ENCODE data around the gene RILPL1. TPM values are rescaled to one million over a fixed set of nuclear protein-coding genes. Genes with fewer than 3 reads are reported as not detected.
A peak's percentile ranks its signal among the peaks of the same experiment; 100 is the strongest.

RILPL1 gene
- polyA plus RNA-seq, 1 donor, result 9.7 TPM

- H3K27me3 ChIP-seq (ENCODE audit: control insufficient read depth, insufficient read depth, low read length), result no peaks in the 10 kb centered on the region
- no peak overlapping the region for H3K27ac ChIP-seq (ENCODE audit: low read length)
- no peak overlapping the region for H3K4me3 ChIP-seq (ENCODE audit: low read length)
- no peaks in the 10 kb centered on the region for H3K9me3 ChIP-seq (ENCODE audit: control insufficient read depth, low read depth, low read length)
- no peaks in the 10 kb centered on the region for H3K36me3 ChIP-seq (ENCODE audit: control insufficient read depth, insufficient read depth, low read length)
- no peaks in the 10 kb centered on the region for H3K4me1 ChIP-seq (ENCODE audit: control insufficient read depth, insufficient read depth, low read length)
- no peak for DNase-seq
- WGBS (ENCODE audit: insufficient coverage, low lambda C conversion rate), result 100% methylated on average over 1 of the region's 2 CpGs
These were observed 84.2 kb downstream of the RILPL1 start for GRCh38 chr12:123449249-123449733.

GRCh38 chr12:123446333-123446713, 87.2 kb downstream of the RILPL1 start:
- H3K27ac ChIP-seq (ENCODE audit: low read length), result no peak overlapping the region
- no peak overlapping the region for H3K4me3 ChIP-seq (ENCODE audit: low read length)
- H3K4me1 ChIP-seq (ENCODE audit: control insufficient read depth, insufficient read depth, low read length), result no peaks in the 10 kb centered on the region
- H3K9me3 ChIP-seq (ENCODE audit: control insufficient read depth, low read depth, low read length), result no peaks in the 10 kb centered on the region
- WGBS (ENCODE audit: insufficient coverage, low lambda C conversion rate), result no CpG with 5 or more reads among the region's 4 CpGs
- no peak for DNase-seq
- no peaks in the 10 kb centered on the region for H3K27me3 ChIP-seq (ENCODE audit: control insufficient read depth, insufficient read depth, low read length)
- H3K36me3 ChIP-seq (ENCODE audit: control insufficient read depth, insufficient read depth, low read length), result no peaks in the 10 kb centered on the region

- H3K9me3 ChIP-seq (ENCODE audit: control insufficient read depth, low read depth, low read length), result no peaks in the 10 kb centered on the region
- H3K4me3 ChIP-seq (ENCODE audit: low read length), result no peak overlapping the region
- peak in 1 of 2 donors; percentile 5 for DNase-seq
- H3K27me3 ChIP-seq (ENCODE audit: control insufficient read depth, insufficient read depth, low read length), result no peaks in the 10 kb centered on the region
- no peak overlapping the region for H3K27ac ChIP-seq (ENCODE audit: low read length)
- no peaks in the 10 kb centered on the region for H3K4me1 ChIP-seq (ENCODE audit: control insufficient read depth, insufficient read depth, low read length)
- 20% methylated on average over 1 of the region's 18 CpGs for whole genome bisulfite sequencing (ENCODE audit: insufficient coverage, low lambda C conversion rate)
- no peaks in the 10 kb centered on the region for H3K36me3 ChIP-seq (ENCODE audit: control insufficient read depth, insufficient read depth, low read length)
These were observed 87.9 kb downstream of the RILPL1 start for GRCh38 chr12:123445388-123446332.

- WGBS (ENCODE audit: insufficient coverage, low lambda C conversion rate), result no CpG with 5 or more reads among the region's 8 CpGs
- Histone ChIP-seq H3K27ac (ENCODE audit: low read length) (no peak overlapping the region), H3K9me3 (ENCODE audit: control insufficient read depth, low read depth, low read length) (no peaks in the 10 kb centered on the region), H3K4me1 (ENCODE audit: control insufficient read depth, insufficient read depth, low read length) (no peaks in the 10 kb centered on the region), H3K4me3 (ENCODE audit: low read length) (no peak overlapping the region), H3K36me3 (ENCODE audit: control insufficient read depth, insufficient read depth, low read length) (no peaks in the 10 kb centered on the region), H3K27me3 (ENCODE audit: control insufficient read depth, insufficient read depth, low read length) (no peaks in the 10 kb centered on the region)
- no peak for DNase-seq
These were observed 89.2 kb downstream of the RILPL1 start for GRCh38 chr12:123444092-123445026.

GRCh38 chr12:123442774-123443173, 90.7 kb downstream of the RILPL1 start:
- Histone ChIP-seq H3K27me3 (ENCODE audit: control insufficient read depth, insufficient read depth, low read length) (no peaks in the 10 kb centered on the region), H3K4me3 (ENCODE audit: low read length) (no peak overlapping the region), H3K9me3 (ENCODE audit: control insufficient read depth, low read depth, low read length) (no peaks in the 10 kb centered on the region), H3K27ac (ENCODE audit: low read length) (no peak overlapping the region), H3K4me1 (ENCODE audit: control insufficient read depth, insufficient read depth, low read length) (no peaks in the 10 kb centered on the region), H3K36me3 (ENCODE audit: control insufficient read depth, insufficient read depth, low read length) (no peaks in the 10 kb centered on the region)
- WGBS (ENCODE audit: insufficient coverage, low lambda C conversion rate), result no CpG with 5 or more reads among the region's 4 CpGs
- DNase-seq, result no peak

- H3K27ac ChIP-seq (ENCODE audit: low read length), result no peak overlapping the region
- no peak overlapping the region for H3K4me3 ChIP-seq (ENCODE audit: low read length)
- H3K9me3 ChIP-seq (ENCODE audit: control insufficient read depth, low read depth, low read length), result no peaks in the 10 kb centered on the region
These were observed 91.9 kb downstream of the RILPL1 start for GRCh38 chr12:123441523-123442164.

GRCh38 chr12:123436017-123436964, 97.2 kb downstream of the RILPL1 start, which contains the start of gene RILPL2:
TSS of gene RILPL2 (minus strand) at chr12:123436684. CDS start at chr12:123436420, 264 bp downstream.
- peak; percentile 55 to 76 for DNase-seq
- peaks cover 10% of the 10 kb centered on the region for H3K4me1 ChIP-seq (ENCODE audit: control insufficient read depth, insufficient read depth, low read length)
- H3K27ac ChIP-seq (ENCODE audit: low read length), result no peak within 1 kb of the TSS
- H3K27me3 ChIP-seq (ENCODE audit: control insufficient read depth, insufficient read depth, low read length), result no peaks in the 10 kb centered on the region
- H3K4me3 ChIP-seq (ENCODE audit: low read length), result peak within 1 kb of the TSS; percentile 69
- whole genome bisulfite sequencing (ENCODE audit: insufficient coverage, low lambda C conversion rate), result 27% methylated on average over 3 of the region's 69 CpGs
- no peaks in the 10 kb centered on the region for H3K36me3 ChIP-seq (ENCODE audit: control insufficient read depth, insufficient read depth, low read length)
- peaks cover 2% of the 10 kb centered on the region for H3K9me3 ChIP-seq (ENCODE audit: control insufficient read depth, low read depth, low read length)

More at GRCh38 chr12:123441523-123442164, 91.9 kb downstream of the RILPL1 start:
- no peaks in the 10 kb centered on the region for H3K27me3 ChIP-seq (ENCODE audit: control insufficient read depth, insufficient read depth, low read length)
- no peak for DNase-seq
- 100% methylated on average over 1 of the region's 13 CpGs for WGBS (ENCODE audit: insufficient coverage, low lambda C conversion rate)
- no peaks in the 10 kb centered on the region for H3K36me3 ChIP-seq (ENCODE audit: control insufficient read depth, insufficient read depth, low read length)
- peaks cover 3% of the 10 kb centered on the region for H3K4me1 ChIP-seq (ENCODE audit: control insufficient read depth, insufficient read depth, low read length)

- Histone ChIP-seq H3K4me1 (ENCODE audit: control insufficient read depth, insufficient read depth, low read length) (peaks cover 10% of the 10 kb centered on the region), H3K4me3 (ENCODE audit: low read length) (peak overlapping the region; percentile 69), H3K27me3 (ENCODE audit: control insufficient read depth, insufficient read depth, low read length) (no peaks in the 10 kb centered on the region), H3K36me3 (ENCODE audit: control insufficient read depth, insufficient read depth, low read length) (no peaks in the 10 kb centered on the region), H3K27ac (ENCODE audit: low read length) (no peak overlapping the region), H3K9me3 (ENCODE audit: control insufficient read depth, low read depth, low read length) (peaks cover 2% of the 10 kb centered on the region)
- DNase-seq, result no peak
- WGBS (ENCODE audit: insufficient coverage, low lambda C conversion rate), result 20% methylated on average over 1 of the region's 5 CpGs
These were observed 97.9 kb downstream of the RILPL1 start for GRCh38 chr12:123435636-123436016.

- Histone ChIP-seq H3K27ac (ENCODE audit: low read length) (no peak overlapping the region), H3K9me3 (ENCODE audit: control insufficient read depth, low read depth, low read length) (peaks cover 2% of the 10 kb centered on the region), H3K4me3 (ENCODE audit: low read length) (no peak overlapping the region), H3K27me3 (ENCODE audit: control insufficient read depth, insufficient read depth, low read length) (no peaks in the 10 kb centered on the region), H3K36me3 (ENCODE audit: control insufficient read depth, insufficient read depth, low read length) (no peaks in the 10 kb centered on the region), H3K4me1 (ENCODE audit: control insufficient read depth, insufficient read depth, low read length) (peaks cover 10% of the 10 kb centered on the region)
- DNase-seq, result no peak
- WGBS (ENCODE audit: insufficient coverage, low lambda C conversion rate), result 100% methylated on average over 1 of the region's 6 CpGs
These were observed 99.9 kb downstream of the RILPL1 start for GRCh38 chr12:123433615-123434014.
